ENCODE data around the gene IDH1.

GRCh38 chr2:208207769-208208168, 47.1 kb downstream of the IDH1 start:
- TF ChIP-seq, protein P1, sequence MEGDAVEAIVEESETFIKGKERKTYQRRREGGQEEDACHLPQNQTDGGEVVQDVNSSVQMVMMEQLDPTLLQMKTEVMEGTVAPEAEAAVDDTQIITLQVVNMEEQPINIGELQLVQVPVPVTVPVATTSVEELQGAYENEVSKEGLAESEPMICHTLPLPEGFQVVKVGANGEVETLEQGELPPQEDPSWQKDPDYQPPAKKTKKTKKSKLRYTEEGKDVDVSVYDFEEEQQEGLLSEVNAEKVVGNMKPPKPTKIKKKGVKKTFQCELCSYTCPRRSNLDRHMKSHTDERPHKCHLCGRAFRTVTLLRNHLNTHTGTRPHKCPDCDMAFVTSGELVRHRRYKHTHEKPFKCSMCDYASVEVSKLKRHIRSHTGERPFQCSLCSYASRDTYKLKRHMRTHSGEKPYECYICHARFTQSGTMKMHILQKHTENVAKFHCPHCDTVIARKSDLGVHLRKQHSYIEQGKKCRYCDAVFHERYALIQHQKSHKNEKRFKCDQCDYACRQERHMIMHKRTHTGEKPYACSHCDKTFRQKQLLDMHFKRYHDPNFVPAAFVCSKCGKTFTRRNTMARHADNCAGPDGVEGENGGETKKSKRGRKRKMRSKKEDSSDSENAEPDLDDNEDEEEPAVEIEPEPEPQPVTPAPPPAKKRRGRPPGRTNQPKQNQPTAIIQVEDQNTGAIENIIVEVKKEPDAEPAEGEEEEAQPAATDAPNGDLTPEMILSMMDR (IDR thresholded peaks at IDR 0.05) = no peak
- TF ChIP-seq POLR2A (IDR thresholded peaks at IDR 0.05) = no peak

Data from tibial nerve (tissue), 3 donors.